ENCODE data around the gene TNFAIP1.
A peak's percentile ranks its signal among the peaks of the same experiment; 100 is the strongest.

Gene TNFAIP1

GRCh38 chr17:28346199-28346580, 10.6 kb downstream of the TNFAIP1 start:
- DNase-seq = no peak

GRCh38 chr17:28346746-28347246, 11.2 kb downstream of the TNFAIP1 start:
- DNase-seq = no peak

GRCh38 chr17:28347261-28347891, 11.8 kb downstream of the TNFAIP1 start:
- no peak for DNase-seq

- no peak for DNase-seq
Observed at GRCh38 chr17:28348979-28349378, 13.4 kb downstream of the TNFAIP1 start.

- DNase-seq = no peak
Observed at GRCh38 chr17:28350271-28350670, 14.7 kb downstream of the TNFAIP1 start.

- DNase-seq = peak; percentile 91 to 95 (median 92)
Observed at GRCh38 chr17:28357061-28357900, 21.7 kb downstream of the TNFAIP1 start, which contains the start of gene POLDIP2. TSS of gene POLDIP2 (minus strand) at chr17:28357527. CDS start at chr17:28357448, 79 bp downstream.

GRCh38 chr17:28357901-28358197, 22.3 kb downstream of the TNFAIP1 start:
- DNase-seq = no peak

GRCh38 chr17:28363186-28363585, 27.6 kb downstream of the TNFAIP1 start:
- no peak for DNase-seq

- no peak for DNase-seq
Observed at GRCh38 chr17:28363776-28364650, 28.5 kb downstream of the TNFAIP1 start.

GRCh38 chr17:28364665-28365363, 29.3 kb downstream of the TNFAIP1 start, which contains the start of gene SEBOX:
TSS of gene SEBOX (minus strand) at chr17:28365199. CDS start at chr17:28365151, 48 bp downstream.
- no peak for DNase-seq

- DNase-seq = no peak
Observed at GRCh38 chr17:28365487-28365886, 29.9 kb downstream of the TNFAIP1 start.

- no peak for DNase-seq
Observed at GRCh38 chr17:28366605-28367004, 31.0 kb downstream of the TNFAIP1 start.

GRCh38 chr17:28367641-28368305, 32.2 kb downstream of the TNFAIP1 start:
- no peak for DNase-seq

- DNase-seq = no peak
Observed at GRCh38 chr17:28368306-28368831, 32.8 kb downstream of the TNFAIP1 start.

GRCh38 chr17:28368915-28369683, 33.5 kb downstream of the TNFAIP1 start:
- DNase-seq = no peak

GRCh38 chr17:28369684-28370034, 34.1 kb downstream of the TNFAIP1 start:
- no peak for DNase-seq

GRCh38 chr17:28370035-28370743, 34.6 kb downstream of the TNFAIP1 start, which contains the start of gene VTN:
TSS of gene VTN (minus strand) at chr17:28370307. CDS start at chr17:28370203, 104 bp downstream.
- no peak for DNase-seq

GRCh38 chr17:28370744-28371103, 35.2 kb downstream of the TNFAIP1 start:
- DNase-seq = no peak

GRCh38 chr17:28371245-28372202, 36.0 kb downstream of the TNFAIP1 start, which contains the start of gene SARM1:
TSS of gene SARM1 (plus strand) at chr17:28371694. CDS start at chr17:28372033, 339 bp downstream.
- DNase-seq = peak; percentile 47 to 79 (median 72)
